ENCODE measurements around the gene ZNF613. TPM values are rescaled to one million over a fixed set of nuclear protein-coding genes. Genes with fewer than 3 reads are reported as not detected.
"Not testable (repeated sequence)": the region's sequence is repeated elsewhere in the genome, so short reads cannot be mapped to it uniquely, and the experiment has no call there.

Gene ZNF613
- total RNA-seq, 1 experiment from 2014 or later: 3.1 TPM

DNA sequence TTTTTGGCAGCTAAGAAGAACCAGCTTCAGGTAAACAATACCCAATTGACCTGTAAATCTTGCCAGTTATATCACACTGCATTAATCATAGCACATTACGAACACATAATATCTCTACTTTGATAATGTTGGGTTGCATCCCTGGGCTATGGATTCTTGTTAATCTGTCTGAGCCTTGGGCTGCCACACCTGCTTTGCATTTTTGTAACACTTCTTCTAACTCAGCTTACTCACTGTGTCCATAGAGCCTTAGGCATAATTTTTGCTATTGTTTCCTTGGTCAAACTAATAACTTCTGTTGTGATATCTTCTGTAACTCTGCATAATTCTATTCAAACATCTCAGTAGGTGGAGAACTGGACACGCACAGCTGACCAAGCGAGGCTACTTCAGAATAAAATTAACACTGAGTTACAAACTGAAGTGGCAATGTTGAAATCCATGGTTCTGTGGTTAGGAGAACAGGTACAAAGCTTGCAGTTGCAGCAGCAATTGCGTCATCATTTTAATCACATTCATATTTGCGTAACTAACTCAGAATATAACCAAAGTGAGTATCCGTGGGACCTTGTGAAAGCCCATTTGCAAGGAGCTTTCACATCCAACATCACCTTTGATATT, 53.0 kb downstream of the ZNF613 start:
- no peaks in the 10 kb centered on the region for H3K4me1 ChIP-seq (ENCODE audit: insufficient read depth, low read length)
- no peak for ATAC-seq
- CTCF ChIA-PET: no interaction called here
- H2AFZ ChIP-seq (ENCODE audit: low read length): no peak overlapping the region
- no peaks in the 10 kb centered on the region for H3K27me3 ChIP-seq (ENCODE audit: low read length)
- H3K9ac ChIP-seq (ENCODE audit: low read length): no peak overlapping the region
- no peaks in the 10 kb centered on the region for H3K9me2 ChIP-seq (replicated peaks; ENCODE audit: low read length)
- intact Hi-C loops (cut with micrococcal nuclease): no loop called here
- DNase-seq: no peak
- no peak overlapping the region for H3K4me3 ChIP-seq (ENCODE audit: low read length)
- H4K20me1 ChIP-seq (ENCODE audit: low read length): no peaks in the 10 kb centered on the region
- H3K9me3 ChIP-seq (ENCODE audit: low read length): peaks cover 80% of the 10 kb centered on the region
- peaks cover 34% of the 10 kb centered on the region for H3K79me2 ChIP-seq (ENCODE audit: low read length)
- peaks cover 94% of the 10 kb centered on the region for H3K36me3 ChIP-seq (ENCODE audit: low read depth, low read length)
- BruUV-seq (replicated peaks): no TSS peak
- POLR2A ChIA-PET (ENCODE audit: unreplicated experiment): no interaction called here
- TF ChIP-seq EZH2 (IDR thresholded peaks at IDR 0.05; ENCODE audit: low read length, unreplicated experiment) (no peak), EZH2phosphoT487 (IDR thresholded peaks at IDR 0.05; ENCODE audit: borderline replicate concordance, low read length) (no peak)
- TF ChIP-seq, protein P1, sequence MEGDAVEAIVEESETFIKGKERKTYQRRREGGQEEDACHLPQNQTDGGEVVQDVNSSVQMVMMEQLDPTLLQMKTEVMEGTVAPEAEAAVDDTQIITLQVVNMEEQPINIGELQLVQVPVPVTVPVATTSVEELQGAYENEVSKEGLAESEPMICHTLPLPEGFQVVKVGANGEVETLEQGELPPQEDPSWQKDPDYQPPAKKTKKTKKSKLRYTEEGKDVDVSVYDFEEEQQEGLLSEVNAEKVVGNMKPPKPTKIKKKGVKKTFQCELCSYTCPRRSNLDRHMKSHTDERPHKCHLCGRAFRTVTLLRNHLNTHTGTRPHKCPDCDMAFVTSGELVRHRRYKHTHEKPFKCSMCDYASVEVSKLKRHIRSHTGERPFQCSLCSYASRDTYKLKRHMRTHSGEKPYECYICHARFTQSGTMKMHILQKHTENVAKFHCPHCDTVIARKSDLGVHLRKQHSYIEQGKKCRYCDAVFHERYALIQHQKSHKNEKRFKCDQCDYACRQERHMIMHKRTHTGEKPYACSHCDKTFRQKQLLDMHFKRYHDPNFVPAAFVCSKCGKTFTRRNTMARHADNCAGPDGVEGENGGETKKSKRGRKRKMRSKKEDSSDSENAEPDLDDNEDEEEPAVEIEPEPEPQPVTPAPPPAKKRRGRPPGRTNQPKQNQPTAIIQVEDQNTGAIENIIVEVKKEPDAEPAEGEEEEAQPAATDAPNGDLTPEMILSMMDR (conservative IDR thresholded peaks at IDR 0.05; ENCODE audit: low read depth, low read length): no peak
- H3K4me2 ChIP-seq (ENCODE audit: low read length): no peak overlapping the region
- H3K27ac ChIP-seq (ENCODE audit: low read length): no peak overlapping the region
- no peaks in the 10 kb centered on the region for H3F3A ChIP-seq (ENCODE audit: low read length, unreplicated experiment)

DNA sequence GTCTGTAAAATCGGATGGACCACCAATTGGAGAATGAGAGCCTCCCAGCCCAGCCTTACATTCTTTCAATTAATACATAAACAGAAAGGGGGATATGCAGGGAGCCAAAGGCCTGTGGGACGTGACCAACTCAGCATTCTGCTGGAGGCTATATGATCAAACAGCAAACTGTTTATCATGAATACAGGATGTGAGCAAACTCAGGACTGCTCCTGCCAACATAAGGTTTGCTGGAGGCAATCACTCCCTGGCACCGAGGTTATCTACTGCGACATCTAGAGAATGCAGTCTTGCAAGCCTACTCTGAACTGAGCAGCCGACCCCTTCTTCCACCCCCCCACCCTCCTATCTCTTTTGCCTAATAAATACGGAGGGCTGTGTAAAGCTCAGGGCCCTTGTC, 53.7 kb downstream of the ZNF613 start:
- H3F3A ChIP-seq (ENCODE audit: low read length, unreplicated experiment); H4K20me1 ChIP-seq (ENCODE audit: low read length); H3K9ac ChIP-seq (ENCODE audit: low read length); H3K27ac ChIP-seq (ENCODE audit: low read length); H3K4me1 ChIP-seq (ENCODE audit: insufficient read depth, low read length); H3K4me2 ChIP-seq (ENCODE audit: low read length); POLR2A ChIA-PET (ENCODE audit: unreplicated experiment); ATAC-seq; intact Hi-C loops (cut with micrococcal nuclease); BruUV-seq (replicated peaks); H3K27me3 ChIP-seq (ENCODE audit: low read length); H3K4me3 ChIP-seq (ENCODE audit: low read length); DNase-seq; H2AFZ ChIP-seq (ENCODE audit: low read length); CTCF ChIA-PET; H3K9me2 ChIP-seq (replicated peaks; ENCODE audit: low read length): not testable (repeated sequence)
- H3K79me2 ChIP-seq (ENCODE audit: low read length): peaks cover 41% of the 10 kb centered on the region
- H3K9me3 ChIP-seq (ENCODE audit: low read length): peaks cover 83% of the 10 kb centered on the region
- peaks cover 91% of the 10 kb centered on the region for H3K36me3 ChIP-seq (ENCODE audit: low read depth, low read length)

DNA sequence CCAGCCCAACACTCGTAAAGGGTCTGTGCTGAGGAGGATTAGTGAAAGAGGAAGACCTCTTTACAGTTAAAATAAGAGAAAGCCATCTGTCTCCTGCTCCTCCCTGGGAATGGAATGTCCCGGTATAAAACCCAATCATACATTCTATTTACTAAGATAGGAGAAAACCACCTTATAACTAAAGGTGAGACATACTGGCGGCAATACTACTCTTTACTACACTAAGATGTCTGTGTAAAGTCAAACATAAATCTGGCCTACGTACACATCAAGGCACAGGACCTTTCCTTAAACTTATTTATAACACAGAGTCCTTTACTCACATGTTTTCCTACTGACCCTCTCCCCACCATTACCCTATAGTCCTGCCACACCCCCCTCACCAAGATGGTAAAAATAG, 56.1 kb downstream of the ZNF613 start:
- no peak for ATAC-seq
- H3K9me2 ChIP-seq (replicated peaks; ENCODE audit: low read length): no peaks in the 10 kb centered on the region

More for the DNA sequence above, 56.1 kb downstream of the ZNF613 start:
- TF ChIP-seq, protein P1 (conservative IDR thresholded peaks at IDR 0.05; ENCODE audit: low read depth, low read length): no peak
- TF ChIP-seq EZH2phosphoT487 (IDR thresholded peaks at IDR 0.05; ENCODE audit: borderline replicate concordance, low read length) (no peak), EZH2 (IDR thresholded peaks at IDR 0.05; ENCODE audit: low read length, unreplicated experiment) (no peak)
- POLR2A ChIA-PET (ENCODE audit: unreplicated experiment): no interaction called here
- Histone ChIP-seq H3K27ac (ENCODE audit: low read length) (no peak overlapping the region), H3K4me2 (ENCODE audit: low read length) (no peak overlapping the region), H3K79me2 (ENCODE audit: low read length) (peaks cover 48% of the 10 kb centered on the region), H2AFZ (ENCODE audit: low read length) (no peak overlapping the region), H3K9ac (ENCODE audit: low read length) (no peak overlapping the region), H3F3A (ENCODE audit: low read length, unreplicated experiment) (no peaks in the 10 kb centered on the region), H3K36me3 (ENCODE audit: low read depth, low read length) (peaks cover 73% of the 10 kb centered on the region), H3K9me3 (ENCODE audit: low read length) (peaks cover 82% of the 10 kb centered on the region), H3K4me3 (ENCODE audit: low read length) (no peak overlapping the region), H3K4me1 (ENCODE audit: insufficient read depth, low read length) (no peaks in the 10 kb centered on the region), H3K27me3 (ENCODE audit: low read length) (no peaks in the 10 kb centered on the region), H4K20me1 (ENCODE audit: low read length) (no peaks in the 10 kb centered on the region)
- CTCF ChIA-PET: no interaction called here
- DNase-seq: no peak
- intact Hi-C loops (cut with micrococcal nuclease): no loop called here
- BruUV-seq (replicated peaks): no TSS peak
